Measurements from ENCODE around the gene SLC6A1.

DNA sequence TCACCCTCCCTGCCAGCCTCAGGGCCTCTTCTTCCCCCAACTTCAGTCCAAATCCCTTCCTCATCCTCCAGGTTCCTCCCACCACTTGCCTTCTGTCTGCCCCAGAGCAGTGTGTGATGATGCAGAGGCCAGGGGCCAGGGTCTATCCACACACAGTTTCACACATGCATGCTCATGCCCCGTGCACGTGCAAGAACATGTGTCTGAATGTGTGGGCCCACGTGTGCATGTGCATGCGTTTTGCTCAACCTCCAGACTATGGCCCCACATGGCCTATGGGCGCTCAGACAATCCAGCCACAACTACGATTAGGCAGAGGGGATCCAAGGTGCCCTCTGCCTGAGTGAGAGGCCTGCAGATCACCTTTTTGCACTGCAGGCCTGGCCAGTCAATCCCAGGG lies 32.3 kb upstream of the SLC6A1 start:
- TF ChIP-seq CTCF (IDR thresholded peaks at IDR 0.05) (no peak), POLR2A (IDR thresholded peaks at IDR 0.05) (no peak)

Measured in heart left ventricle (tissue), 13 donors.